Transverse colon (tissue), 4 donors: ENCODE measurements around the gene PLD6.

Source experiments
- POLR2A ChIP-seq: fragments of 450-650 bp; IDR thresholded peaks from one replicate; pipeline ENCODE4 v1.6.1; 2016; ENCODE audit warnings: antibody characterized with exemption, mild to moderate bottlenecking, moderate library complexity
- POLR2AphosphoS5 ChIP-seq, 3 donors: sonication (generic); formaldehyde crosslinking; IDR thresholded peaks; one replicate each; pipeline ENCODE4 v1.6.1; 2016; ENCODE audit warnings: antibody characterized with exemption in 3 of 3
- TF ChIP-seq, protein P1 (sequence below), 5 experiments: fragments of 200-600 bp in 3 of 5; fragments of 450-650 bp in 2 of 5; sonication (generic) in 3 of 5; IDR thresholded peaks; 1 replicate in 2 of 5; 2 replicates in 3 of 5; pipeline ENCODE4 v1.5.1; 2016 to 2017; ENCODE audit warnings: antibody characterized with exemption in 5 of 5, inconsistent platforms in 3 of 5, mild to moderate bottlenecking in 2 of 5, moderate library complexity in 1 of 5

GRCh38 chr17:17228521-17229279 is 22.6 kb upstream of the PLD6 start:
- TF ChIP-seq POLR2AphosphoS5 (IDR thresholded peaks at IDR 0.05) (no peak), POLR2A (no peak)
- TF ChIP-seq, protein P1, sequence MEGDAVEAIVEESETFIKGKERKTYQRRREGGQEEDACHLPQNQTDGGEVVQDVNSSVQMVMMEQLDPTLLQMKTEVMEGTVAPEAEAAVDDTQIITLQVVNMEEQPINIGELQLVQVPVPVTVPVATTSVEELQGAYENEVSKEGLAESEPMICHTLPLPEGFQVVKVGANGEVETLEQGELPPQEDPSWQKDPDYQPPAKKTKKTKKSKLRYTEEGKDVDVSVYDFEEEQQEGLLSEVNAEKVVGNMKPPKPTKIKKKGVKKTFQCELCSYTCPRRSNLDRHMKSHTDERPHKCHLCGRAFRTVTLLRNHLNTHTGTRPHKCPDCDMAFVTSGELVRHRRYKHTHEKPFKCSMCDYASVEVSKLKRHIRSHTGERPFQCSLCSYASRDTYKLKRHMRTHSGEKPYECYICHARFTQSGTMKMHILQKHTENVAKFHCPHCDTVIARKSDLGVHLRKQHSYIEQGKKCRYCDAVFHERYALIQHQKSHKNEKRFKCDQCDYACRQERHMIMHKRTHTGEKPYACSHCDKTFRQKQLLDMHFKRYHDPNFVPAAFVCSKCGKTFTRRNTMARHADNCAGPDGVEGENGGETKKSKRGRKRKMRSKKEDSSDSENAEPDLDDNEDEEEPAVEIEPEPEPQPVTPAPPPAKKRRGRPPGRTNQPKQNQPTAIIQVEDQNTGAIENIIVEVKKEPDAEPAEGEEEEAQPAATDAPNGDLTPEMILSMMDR (IDR thresholded peaks at IDR 0.05): no peak
